Fibroblast of skin of left quadriceps (primary cell): ENCODE measurements around the gene NFYC.

ENCODE experiments used
- DNase-seq, 2 experiments: peaks; one replicate each; pipeline ENCODE4 v3.0.0-alpha.2; 2013; ENCODE audit warnings: low read depth in 2 of 2

Gene NFYC

DNA sequence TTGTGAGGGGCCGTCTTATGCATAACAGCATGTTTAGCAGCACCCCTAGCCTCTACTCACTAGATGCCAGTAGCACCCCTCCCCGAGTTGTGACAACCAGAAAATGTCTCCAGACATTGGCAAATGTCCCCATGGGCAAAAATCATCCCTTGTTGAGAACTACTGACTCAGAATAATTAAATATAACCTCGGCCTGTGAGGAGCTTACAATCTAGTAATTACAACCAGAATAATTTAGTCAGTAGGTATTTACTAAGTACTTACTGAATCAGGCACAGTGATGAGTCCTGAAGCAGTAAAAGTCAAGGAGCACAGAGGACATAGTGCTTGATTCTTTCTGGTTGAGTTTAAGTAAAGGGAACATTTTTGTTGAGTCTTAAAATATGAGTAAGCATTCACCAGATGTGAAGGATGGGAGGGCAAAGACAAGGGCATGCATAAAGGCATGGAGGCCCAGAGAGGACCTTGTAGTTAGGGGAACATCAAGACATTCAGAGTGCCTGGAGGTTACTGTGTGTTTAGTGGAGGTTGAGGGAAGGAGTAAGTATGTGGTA is 48.0 kb downstream of the NFYC start:
- no peak for DNase-seq

DNA sequence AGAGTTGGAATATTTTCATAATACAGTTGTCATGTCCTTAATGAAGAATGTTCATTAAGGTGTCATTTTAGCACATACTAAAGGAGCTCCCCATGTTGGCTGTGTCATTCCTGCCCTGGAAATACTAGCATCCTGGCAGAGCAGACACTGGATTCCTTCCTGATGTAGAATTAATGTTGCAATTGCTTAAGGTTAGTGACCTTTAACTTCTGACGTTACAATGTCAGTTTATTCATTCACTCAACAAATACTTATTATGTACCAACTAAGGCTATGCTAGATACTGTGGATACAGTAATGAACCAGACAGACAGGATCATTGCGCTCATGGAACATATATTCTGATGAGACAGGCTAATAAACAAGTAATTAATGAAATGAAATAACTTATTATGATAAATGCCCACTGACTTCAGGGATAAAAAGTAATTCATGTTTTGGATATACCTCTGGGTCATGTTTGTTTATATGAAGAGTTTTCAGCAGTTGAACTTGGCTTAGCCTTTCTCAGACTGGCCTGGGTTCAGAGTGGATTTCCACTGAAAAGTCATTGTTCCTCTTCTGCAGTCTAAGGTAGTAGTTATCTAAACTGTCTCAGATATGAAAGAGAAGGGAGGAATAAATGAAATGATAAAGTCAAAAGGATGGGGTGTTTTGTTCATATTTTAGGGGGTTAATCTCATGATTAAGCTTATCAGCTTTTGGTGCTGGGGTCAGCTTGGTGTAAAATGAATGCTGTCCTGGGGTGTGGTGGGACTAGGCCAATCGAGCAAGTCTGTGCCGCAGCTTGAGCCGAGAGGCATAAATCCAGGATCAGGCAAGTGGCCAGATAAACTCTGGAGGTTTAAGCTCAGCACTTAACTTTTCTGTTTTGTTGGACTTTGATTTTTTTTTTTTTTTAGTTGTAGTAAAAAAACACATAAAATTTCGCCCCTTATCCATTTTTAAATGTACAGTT is 48.8 kb downstream of the NFYC start:
- no peak for DNase-seq

DNA sequence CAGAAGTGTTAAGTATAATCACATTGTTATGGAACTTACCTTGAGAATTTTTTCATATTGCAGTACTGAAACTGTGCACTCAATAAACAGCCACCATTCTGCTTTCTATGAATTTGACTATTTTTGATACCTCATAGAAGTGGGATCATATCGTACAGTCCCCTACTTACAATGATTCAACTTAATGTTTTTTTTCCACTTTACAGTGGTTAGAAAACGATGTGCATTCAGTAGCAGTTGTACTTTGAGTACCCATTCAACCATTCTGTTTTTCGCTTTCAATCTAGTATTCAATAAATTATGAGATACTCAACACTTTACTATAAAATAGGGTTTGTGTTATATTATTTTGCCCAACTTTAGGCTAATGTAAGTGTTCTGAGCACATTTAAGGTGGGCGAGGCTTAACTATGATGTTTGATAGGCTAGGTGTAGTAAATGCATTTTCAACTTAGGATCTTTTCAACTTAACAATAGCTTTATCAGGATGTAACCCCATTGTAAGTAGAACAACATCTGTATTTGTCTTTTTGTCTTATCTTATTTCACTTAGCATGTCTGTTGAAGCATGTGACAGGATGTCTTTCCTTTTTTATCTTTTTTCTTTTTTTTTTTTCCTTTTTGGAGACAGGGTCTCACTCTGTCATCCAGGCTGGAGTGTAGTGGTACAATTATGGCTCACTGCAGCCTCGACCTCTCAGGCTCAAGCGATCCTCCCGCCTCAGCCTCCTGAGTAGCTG is 49.7 kb downstream of the NFYC start:
- DNase-seq, result no peak

DNA sequence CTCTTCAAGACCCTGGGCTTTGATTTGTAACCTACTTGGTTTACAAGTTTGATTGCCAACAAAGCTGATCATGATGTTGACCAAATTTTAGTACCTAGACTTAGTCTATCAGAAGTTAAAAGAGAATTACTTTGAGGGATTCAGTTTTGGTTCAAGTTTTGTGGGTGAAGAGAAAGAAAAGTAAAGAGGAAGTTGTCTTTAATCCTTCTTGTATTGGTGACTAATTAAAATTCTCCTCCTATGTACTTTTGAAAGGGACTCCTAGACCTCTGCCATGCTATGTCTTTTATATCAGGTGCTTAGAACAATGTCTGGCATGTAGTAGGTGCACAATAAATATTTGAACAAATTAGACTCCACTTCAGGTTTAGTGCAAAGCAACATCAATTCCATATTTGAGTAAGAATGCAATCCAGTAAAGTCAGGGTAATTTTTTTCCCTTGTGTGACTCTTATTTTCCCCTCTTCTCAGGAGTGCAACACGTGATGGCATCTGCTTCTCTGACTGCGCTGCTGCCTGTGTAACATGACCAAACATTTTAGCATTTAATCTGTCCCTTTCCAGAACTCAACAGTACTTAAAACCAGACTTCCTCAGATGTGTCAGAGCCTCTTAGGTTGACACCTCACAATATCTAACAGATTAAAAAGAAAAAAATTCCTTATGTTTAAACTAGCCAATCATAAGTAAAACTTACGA is 51.0 kb downstream of the NFYC start:
- DNase-seq, result no peak

DNA sequence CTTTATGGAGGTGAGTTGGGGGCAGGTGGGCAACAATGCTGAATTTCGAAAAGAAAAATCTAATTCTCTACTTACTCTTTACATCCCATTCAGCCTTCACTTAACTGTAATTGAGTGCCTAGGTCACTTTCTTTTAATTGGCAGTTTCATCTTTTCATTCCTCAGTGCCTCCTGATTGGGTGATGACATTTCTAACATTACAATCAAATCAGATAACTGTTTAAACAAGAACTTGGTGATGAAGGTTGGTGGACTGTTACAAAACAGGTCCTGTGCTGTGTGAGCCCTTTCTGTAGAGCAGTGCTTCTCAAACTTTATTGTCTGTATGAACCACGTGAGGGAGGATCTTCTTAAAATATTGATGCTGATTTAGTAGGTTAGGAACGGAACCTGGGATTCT is 51.9 kb downstream of the NFYC start:
- no peak for DNase-seq

DNA sequence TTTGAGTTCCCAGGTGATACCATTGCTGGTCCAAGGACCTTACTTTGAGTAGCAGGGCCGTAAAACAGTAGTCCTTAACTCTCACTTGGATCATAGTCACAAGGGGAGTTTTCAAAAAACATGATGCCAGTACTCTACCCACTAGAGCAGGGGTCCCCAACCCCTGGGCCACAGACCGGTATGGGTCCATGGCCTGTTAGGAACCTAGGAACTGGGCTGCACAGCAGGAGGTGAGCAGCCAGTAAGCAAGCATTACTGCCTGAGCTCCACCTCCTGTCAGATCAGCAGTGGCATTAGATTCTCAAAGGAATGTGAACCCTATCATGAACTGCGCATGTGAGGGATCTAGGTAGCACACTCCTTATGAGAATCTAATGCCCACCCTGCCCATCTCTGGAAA is 52.4 kb downstream of the NFYC start:
- no peak for DNase-seq

DNA sequence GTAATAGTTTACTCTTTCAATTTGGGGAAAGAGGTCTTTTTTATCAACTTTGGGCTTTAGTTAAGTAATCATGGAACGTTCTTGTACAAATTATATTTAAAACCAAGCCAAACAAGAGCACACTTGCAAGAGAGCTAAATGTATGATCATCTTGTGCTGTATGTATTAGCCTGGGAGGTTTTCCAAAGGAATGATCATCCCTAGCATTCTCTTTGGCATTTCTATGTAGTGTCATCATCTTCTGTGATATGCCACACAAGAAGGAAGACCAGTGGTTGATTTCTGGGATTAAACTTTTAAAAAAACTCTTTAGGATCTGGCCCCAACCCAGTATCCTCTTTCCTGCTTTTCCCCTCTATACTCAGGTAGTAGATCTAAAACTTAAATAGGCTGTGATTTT is 53.7 kb downstream of the NFYC start:
- DNase-seq, result peak; percentile 28 to 35

DNA sequence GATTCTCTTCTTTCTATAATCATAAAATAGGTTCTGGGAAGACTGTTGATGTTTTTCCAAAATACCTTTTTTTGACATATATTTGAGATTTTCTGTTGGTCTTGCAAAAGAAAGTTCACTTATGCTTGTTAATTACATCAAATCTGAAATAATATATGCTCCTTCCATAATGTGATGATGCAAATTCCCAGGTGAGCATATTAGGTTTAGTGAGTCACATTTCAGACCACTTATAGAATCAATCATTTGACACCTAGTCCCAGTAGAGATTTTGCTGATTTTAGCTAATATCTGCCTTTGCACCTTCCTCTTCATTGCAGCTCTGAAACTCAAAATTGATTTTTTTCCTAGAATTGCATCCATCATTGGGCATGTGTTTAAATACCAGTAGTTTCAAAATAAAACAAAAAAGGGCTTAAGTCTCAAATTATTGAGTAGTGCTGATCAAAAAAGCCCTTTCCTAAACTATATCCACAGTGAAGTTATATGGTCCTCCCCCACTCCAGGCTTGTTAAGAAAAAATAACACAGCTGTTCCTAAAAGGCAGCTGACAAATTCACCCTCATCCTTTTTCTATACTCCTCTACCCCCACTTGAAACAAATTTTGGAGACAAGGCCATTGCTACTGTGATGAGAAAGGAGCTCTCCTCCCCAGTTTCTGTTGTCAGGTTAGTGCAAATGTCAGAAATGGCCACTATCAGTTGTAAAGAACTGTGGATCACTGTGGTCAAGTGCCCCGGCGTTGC is 55.0 kb downstream of the NFYC start:
- no peak for DNase-seq

DNA sequence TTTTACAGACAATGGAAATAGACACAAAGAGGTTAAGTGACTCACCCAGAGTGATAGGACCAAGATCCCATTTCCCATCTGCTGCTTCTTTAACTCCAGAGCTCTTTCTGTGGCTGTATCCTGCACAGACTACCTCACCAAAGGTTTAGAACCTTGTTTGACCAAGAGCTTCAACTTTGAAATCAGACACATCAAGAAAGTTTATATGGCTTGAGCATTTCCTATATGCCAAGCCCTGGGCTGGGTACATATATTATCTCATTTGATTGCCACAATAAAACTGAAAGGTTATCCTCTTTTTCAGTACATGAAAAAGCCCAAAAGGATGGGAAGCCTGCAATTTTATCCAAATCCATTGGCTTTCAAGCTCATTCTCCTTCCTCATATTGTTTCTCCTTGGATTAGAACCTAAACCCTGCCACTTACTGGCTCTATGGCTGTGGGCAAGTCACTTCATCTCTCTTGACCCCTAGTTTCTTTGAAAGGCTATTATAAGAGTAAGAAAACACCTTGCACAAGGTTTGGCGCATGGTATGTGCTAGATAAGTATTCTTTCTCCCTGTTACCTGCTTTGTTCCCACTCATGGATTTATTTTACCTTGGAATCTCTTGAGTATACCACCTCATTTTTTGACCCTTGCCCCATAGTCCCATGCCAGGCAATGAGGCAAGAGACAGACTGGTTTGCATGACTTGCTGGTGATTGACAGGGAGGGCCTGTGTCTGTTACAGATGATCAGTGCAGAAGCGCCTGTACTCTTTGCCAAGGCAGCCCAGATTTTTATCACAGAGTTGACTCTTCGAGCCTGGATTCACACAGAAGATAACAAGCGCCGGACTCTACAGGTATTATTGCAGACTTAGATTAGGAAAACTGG is 57.6 kb downstream of the NFYC start:
- DNase-seq, result no peak

DNA sequence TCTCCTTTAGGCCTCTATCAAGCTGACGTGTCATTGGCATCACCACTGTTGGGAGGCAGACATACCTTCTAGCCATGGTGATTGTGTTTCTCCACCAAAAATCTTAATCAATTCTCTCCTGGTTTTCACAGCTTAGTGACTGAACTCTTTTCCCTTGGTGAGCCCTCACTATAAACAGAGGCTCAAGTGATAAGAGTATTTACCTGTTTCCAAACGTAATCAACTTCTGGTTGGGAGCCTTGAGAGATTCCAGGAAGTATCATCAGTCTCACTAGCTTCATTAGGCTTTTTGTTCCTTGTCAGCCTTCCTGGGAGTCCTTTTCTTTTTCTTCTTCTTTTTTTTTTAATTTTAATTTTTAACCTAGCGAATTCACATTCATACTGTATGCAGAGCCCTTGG is 58.3 kb downstream of the NFYC start:
- DNase-seq, result no peak

DNA sequence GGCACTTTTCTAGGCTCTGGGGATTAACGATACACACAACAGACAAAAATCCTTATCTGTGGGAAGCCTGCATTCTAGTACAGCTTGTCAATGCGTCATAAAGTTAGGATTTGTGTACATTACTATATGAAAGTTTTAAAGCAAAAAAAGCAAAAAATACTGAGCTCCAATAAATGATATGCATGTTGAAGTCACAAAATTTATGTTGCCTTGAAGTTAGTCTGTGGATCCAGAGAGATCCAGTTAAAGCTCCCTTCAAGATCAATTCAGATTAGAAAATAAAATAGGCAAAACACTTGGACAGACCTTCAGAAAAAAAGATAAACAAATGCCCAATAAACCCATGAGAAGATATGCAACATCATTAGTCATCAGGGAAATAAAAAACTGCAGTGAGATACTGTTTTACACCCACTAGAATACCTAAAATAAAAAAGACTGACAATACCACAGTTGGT is 59.0 kb downstream of the NFYC start:
- no peak for DNase-seq

DNA sequence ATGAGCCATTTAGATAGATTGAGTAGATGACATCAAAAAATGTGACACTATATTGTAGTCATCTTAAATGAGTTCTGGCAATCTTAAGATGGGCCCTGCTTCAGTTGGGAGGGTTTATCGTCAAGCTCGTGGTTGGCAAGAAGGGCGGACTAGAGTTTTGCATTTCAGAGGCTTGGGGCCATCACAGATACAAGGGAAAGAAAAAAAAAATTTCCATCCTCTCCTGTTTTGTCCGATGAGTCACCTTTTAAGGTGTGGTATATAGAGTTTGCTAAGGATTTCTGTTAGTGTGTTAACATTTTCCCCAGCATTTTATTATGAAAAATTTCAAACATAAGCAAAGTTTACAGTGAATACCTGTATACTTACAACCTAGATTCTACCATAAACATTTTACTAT is 60.3 kb downstream of the NFYC start:
- no peak for DNase-seq

DNA sequence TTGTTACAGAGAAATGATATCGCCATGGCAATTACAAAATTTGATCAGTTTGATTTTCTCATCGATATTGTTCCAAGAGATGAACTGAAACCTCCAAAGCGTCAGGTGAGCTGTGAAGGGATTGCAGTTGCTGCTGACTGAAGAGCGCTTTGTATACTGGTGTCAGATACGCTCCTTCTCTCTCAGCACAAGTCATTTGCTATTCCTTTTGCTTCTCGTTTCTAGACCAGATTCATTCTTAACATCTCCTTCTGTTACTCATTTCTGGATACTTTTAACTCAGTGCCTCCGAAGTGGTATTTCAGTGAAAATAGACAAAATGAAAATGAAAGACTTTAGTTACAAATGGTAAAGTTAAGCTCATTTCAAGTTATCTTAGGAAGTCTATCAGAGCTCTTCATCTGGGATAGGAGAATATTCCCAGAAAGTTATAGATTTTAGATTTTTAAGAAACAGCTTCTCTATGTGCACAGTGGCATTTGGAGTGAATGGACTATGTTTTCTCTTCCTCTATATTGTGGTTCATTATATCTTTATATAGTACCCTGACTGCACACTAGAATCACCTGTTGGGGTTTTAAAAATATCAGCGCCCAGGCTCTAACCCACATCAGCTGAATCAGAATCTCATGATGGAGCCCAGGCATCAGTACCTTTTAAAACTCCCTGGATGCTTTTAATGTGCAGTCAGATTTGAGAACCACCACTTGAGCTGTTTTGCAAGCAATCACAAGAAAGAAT is 61.8 kb downstream of the NFYC start:
- no peak for DNase-seq

DNA sequence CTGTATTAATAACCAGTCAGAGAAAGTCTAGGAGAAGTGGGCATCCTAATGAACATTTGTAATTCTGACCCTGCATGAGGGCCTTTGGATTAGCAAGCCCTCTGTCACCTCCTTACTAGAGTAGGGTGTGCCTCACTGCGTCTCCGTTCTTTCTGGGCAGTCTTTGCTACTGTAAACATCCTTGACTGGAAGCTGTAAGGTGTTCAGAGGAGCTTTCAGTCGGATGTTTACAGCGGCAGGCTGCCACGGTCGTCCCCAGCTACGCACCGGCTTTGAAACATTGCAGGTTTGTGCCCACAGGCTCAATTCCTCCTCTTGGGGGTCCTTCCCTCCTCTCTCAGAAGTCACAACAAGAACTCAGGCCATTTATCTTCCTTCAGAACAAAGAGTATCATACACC is 62.7 kb downstream of the NFYC start:
- no peak for DNase-seq

DNA sequence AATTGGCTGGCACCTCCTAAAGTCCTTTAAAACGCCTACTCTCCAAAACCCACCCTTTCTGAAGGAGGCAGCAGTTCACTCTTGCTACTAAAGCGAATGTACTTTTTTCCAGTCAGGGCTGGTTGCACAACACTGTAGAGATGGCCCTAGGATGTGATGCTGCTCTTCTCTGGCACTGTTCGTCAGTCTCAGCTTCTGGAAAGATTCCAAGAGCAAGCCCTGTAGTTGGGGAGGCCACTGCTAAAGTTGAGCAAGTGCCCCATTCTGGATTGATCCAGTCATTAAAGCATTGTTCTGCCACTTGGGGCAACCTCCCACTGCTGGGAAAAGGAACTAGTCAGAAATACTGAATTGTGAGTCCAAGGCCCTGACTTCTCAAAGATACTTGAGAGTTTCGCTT is 63.6 kb downstream of the NFYC start:
- DNase-seq, result no peak

DNA sequence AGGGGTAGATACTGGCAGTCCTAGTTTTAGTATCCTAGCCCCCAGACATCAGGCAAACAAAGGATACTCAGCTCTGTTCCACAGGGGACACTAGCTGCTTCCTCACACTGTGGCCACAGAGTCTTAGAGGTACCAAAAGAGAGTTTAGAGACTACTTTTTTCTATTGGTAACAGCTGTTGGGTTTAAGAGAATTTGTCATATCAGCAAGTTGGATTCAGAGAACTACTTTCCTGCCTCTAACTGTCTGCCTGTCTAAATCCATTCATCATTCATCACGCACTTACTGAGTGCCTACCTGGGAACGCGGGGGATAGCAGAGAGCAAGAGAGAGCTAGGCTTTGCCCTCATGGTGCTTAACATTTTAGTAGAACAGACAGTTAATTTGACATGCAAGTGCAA is 65.0 kb downstream of the NFYC start:
- DNase-seq, result no peak

DNA sequence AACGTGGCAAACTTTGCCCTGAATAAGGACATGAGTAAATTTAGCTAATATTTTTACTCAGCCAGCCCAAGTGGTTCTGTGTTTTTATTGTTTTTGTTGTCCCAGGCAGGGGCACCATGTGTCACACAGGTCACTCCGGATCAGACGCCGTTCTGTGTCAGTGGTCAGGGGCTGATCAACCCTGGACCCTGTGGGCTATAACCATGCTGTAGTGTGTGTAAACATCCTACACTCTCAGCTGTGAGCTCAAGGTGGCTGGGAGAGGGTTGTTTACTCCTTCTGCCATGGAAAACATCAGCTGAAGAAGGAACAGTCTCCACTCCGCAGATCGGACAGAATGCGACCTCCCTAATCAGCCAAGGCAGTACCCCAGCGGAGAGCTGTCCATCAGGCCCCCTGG is 65.6 kb downstream of the NFYC start:
- no peak for DNase-seq

DNA sequence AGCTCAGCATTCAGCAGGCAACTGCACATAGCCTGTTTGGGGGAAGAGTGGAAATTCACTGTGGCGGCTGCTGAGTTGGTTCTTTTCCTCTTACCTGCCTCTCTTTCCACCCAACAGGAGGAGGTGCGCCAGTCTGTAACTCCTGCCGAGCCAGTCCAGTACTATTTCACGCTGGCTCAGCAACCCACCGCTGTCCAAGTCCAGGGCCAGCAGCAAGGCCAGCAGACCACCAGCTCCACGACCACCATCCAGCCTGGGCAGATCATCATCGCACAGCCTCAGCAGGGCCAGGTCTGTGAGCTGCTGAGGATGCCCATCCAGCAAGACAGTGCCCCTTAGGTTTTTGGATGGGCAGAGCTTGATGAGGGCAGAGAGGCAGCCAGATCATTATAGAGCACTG is 66.5 kb downstream of the NFYC start:
- DNase-seq, result no peak

DNA sequence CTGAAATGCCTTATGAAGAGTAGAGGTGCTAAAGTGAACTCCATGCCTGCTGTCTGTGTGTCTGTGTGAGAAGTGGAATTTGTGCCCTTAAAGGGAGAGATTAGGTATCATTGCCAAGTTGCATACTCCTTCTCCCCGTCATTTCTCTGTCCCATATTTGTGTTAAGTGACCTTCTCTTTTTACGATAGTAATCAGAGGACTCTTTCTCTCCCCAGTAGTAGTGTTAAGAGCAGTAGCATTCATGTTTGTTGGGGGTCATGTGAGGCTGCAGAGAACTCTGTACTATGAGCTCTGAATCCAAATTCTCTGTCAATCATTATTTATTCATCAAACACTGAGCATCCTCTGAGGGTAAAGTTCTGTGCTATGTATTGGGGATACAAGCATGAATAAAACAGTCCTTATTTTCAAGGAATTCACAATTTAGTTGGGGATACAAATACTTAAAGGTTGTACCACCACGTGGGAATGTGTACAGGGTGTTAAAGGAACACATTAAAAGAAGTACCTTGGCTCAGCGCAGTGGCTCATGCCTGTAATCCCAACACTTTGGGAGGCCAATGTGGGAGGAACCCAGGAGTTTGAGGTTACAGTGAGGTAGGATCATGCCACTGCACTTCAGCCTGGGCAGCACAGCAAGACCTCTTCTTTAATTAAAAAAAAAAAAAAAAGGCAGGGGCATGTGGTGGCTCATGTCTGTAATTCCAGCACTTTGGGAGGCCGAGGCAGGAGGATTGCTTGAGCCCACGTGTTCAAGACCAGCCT is 67.3 kb downstream of the NFYC start:
- no peak for DNase-seq
